ENCODE measurements around the gene CTNS.

Gene CTNS

GRCh38 chr17:3636154-3636907, at the start of gene CTNS, which contains the start of gene SHPK:
CTNS (plus strand) TSS chr17:3636760; CDS start chr17:3640207, 3,447 bp downstream.
SHPK (minus strand) TSS chr17:3636250; CDS start chr17:3636219, 31 bp downstream.
- peak; percentile 86 to 90 for DNase-seq (ENCODE audit: low read depth in 2 of 2)

- no peak for DNase-seq (ENCODE audit: low read depth in 2 of 2)
Measured at GRCh38 chr17:3589784-3590183, 46.8 kb upstream of the CTNS start.

GRCh38 chr17:3590231-3590630, 46.3 kb upstream of the CTNS start:
- no peak for DNase-seq (ENCODE audit: low read depth in 2 of 2)

- DNase-seq (ENCODE audit: low read depth in 2 of 2), result no peak
Measured at GRCh38 chr17:3590768-3591167, 45.8 kb upstream of the CTNS start.

GRCh38 chr17:3592216-3592860, 44.2 kb upstream of the CTNS start:
- no peak for DNase-seq (ENCODE audit: low read depth in 2 of 2)

GRCh38 chr17:3593384-3593783, 43.2 kb upstream of the CTNS start:
- no peak for DNase-seq (ENCODE audit: low read depth in 2 of 2)

- no peak for DNase-seq (ENCODE audit: low read depth in 2 of 2)
Measured at GRCh38 chr17:3594051-3594800, 42.3 kb upstream of the CTNS start.

GRCh38 chr17:3594976-3595375, 41.6 kb upstream of the CTNS start:
- no peak for DNase-seq (ENCODE audit: low read depth in 2 of 2)

GRCh38 chr17:3596804-3597464, 39.6 kb upstream of the CTNS start:
- DNase-seq (ENCODE audit: low read depth in 2 of 2), result no peak

- no peak for DNase-seq (ENCODE audit: low read depth in 2 of 2)
Measured at GRCh38 chr17:3598078-3598477, 38.5 kb upstream of the CTNS start.

- DNase-seq (ENCODE audit: low read depth in 2 of 2), result no peak
Measured at GRCh38 chr17:3600529-3601205, 35.9 kb upstream of the CTNS start.

- DNase-seq (ENCODE audit: low read depth in 2 of 2), result no peak
Measured at GRCh38 chr17:3602499-3602898, 34.1 kb upstream of the CTNS start.

GRCh38 chr17:3603119-3603869, 33.3 kb upstream of the CTNS start:
- DNase-seq (ENCODE audit: low read depth in 2 of 2), result no peak

GRCh38 chr17:3603870-3604259, 32.7 kb upstream of the CTNS start:
- no peak for DNase-seq (ENCODE audit: low read depth in 2 of 2)

- no peak for DNase-seq (ENCODE audit: low read depth in 2 of 2)
Measured at GRCh38 chr17:3609689-3610088, 26.9 kb upstream of the CTNS start.

- no peak for DNase-seq (ENCODE audit: low read depth in 2 of 2)
Measured at GRCh38 chr17:3610523-3610922, 26.0 kb upstream of the CTNS start.

GRCh38 chr17:3613124-3613523, 23.4 kb upstream of the CTNS start:
- no peak for DNase-seq (ENCODE audit: low read depth in 2 of 2)

GRCh38 chr17:3615160-3615870, 21.2 kb upstream of the CTNS start:
- DNase-seq (ENCODE audit: low read depth in 2 of 2), result no peak

GRCh38 chr17:3621146-3621720, 15.3 kb upstream of the CTNS start:
- no peak for DNase-seq (ENCODE audit: low read depth in 2 of 2)

Data from stimulated activated CD8-positive, alpha-beta memory T cell treated with anti-CD3 and anti-CD28 coated beads, Interleukin-2, amount 100 ng/mL, for 1 hour (primary cell).